ENCODE data around the gene BMI1. TPM values are rescaled to one million over a fixed set of nuclear protein-coding genes. Genes with fewer than 3 reads are reported as not detected.

Gene BMI1
- total RNA-seq, 1 experiment from 2014 or later: 124 TPM

Other genes with a start within 250 kb of the BMI1 start
- gene EBLN1, start 103.1 kb upstream of the BMI1 start, total RNA-seq (2014; rRNA removed): not detected in 2 replicates
- gene COMMD3, start 4.7 kb upstream of the BMI1 start, total RNA-seq (2014; rRNA removed): 86.4 and 86.6 TPM in 2 replicates
- gene SPAG6, start 24.4 kb downstream of the BMI1 start, total RNA-seq (2014; rRNA removed): 0.04 and 0.12 TPM in 2 replicates

Data from PC-3 (cell line).